HCT116 (cell line): Measurements from ENCODE around the gene PTGES2. TPM values are rescaled to one million over a fixed set of nuclear protein-coding genes. Genes with fewer than 3 reads are reported as not detected.

ENCODE experiments used
- ATAC-seq: fragments of 200-7000 bp; cut with Tn5 transposase; 2 replicates; pipeline ENCODE4 v1.9.1; 2020; ENCODE audit warnings: mild to moderate bottlenecking, moderate library complexity
- BruUV-seq: library from RNA; stranded (reverse); fragments of 400-500 nt; replicated peaks from 2 replicates; lab custom pipeline; 2021; lab: Mats Ljungman, UMichigan
- CTCF ChIA-PET: fragments of 300-600 bp; sonication (Branson Sonifier 250); formaldehyde crosslinking; loops from one replicate; lab custom pipeline; 2021; ENCODE audit warnings: antibody characterized with exemption; lab: Charles Lee
- POLR2A ChIA-PET: fragments of 300-600, 350-600 bp; sonication (Branson Sonifier 250); formaldehyde crosslinking; loops from one replicate; lab custom pipeline; 2021; ENCODE audit warnings: antibody characterized with exemption; lab: Charles Lee
- RAD21 ChIA-PET, 2 experiments: fragments of 300-600 bp; sonication (Branson Sonifier 250); formaldehyde crosslinking; loops; one replicate each; lab custom pipeline; 2023; ENCODE audit warnings: low total read pairs in 2 of 2; ENCODE audit not compliant: uncharacterized antibody in 2 of 2, unreplicated experiment in 2 of 2, low non-redundant PET in 1 of 2; lab: Charles Lee
- DNase-seq: peaks from one replicate; pipeline ENCODE4 v3.0.0-alpha.2; 2010; ENCODE audit warnings: low read depth, low spot score
- H2AFZ ChIP-seq: fragments of 200-600 bp; shearing (Covaris generic), sonication (generic); 2 replicates; pipeline ENCODE4 v1.6.1; 2017; ENCODE audit warnings: low read depth, mixed run types, mixed read lengths, antibody characterized with exemption, low read length; ENCODE audit not compliant: poor library complexity, severe bottlenecking
- H3K27ac ChIP-seq: 2 replicates; pipeline ENCODE4 v1.5.1; 2012; ENCODE audit warnings: low read depth, low read length
- H3K27me3 ChIP-seq: fragments of 200-600 bp; sonication (generic); 2 replicates; pipeline ENCODE4 v1.6.1; 2016; ENCODE audit warnings: mixed run types, low read length, mixed read lengths; ENCODE audit not compliant: insufficient read depth
- H3K36me3 ChIP-seq, 2 experiments: fragments of 200-500 bp in 1 of 2; fragments of 200-600 bp in 1 of 2; sonication (Bioruptor generic) in 1 of 2; sonication (generic) in 1 of 2; 2 replicates each; pipeline versions ENCODE4 v1.5.1 to v1.6.1; 2014 to 2016; ENCODE audit warnings: low read length in 2 of 2, inconsistent platforms in 1 of 2, mixed read lengths in 1 of 2, mixed run types in 1 of 2; ENCODE audit not compliant: insufficient read depth in 2 of 2, control insufficient read depth in 1 of 2
- H3K4me1 ChIP-seq, 2 experiments: fragments of 200-600 bp in 1 of 2; sonication (generic) in 1 of 2; 2 replicates each; pipeline versions ENCODE4 v1.5.1 to v1.6.1; 2012 to 2017; ENCODE audit warnings: low read length in 2 of 2, inconsistent platforms in 1 of 2, mild to moderate bottlenecking in 1 of 2, mixed read lengths in 1 of 2, mixed run types in 1 of 2, moderate library complexity in 1 of 2; ENCODE audit not compliant: insufficient read depth in 2 of 2, control insufficient read depth in 1 of 2
- H3K4me2 ChIP-seq: fragments of 200-600 bp; sonication (generic); 2 replicates; pipeline ENCODE4 v1.6.1; 2017; ENCODE audit warnings: mixed run types, low read length, mixed read lengths
- H3K4me3 ChIP-seq, 2 experiments: fragments of 200-600 bp in 1 of 2; sonication (generic) in 1 of 2; replicated peaks in 1 of 2; 2 replicates each; pipeline ENCODE4 v1.5.1; 2011 to 2016; ENCODE audit warnings: low read length in 2 of 2, control low read depth in 1 of 2, low read depth in 1 of 2, mild to moderate bottlenecking in 1 of 2, mixed read lengths in 1 of 2, mixed run types in 1 of 2
- H3K79me2 ChIP-seq: fragments of 200-600 bp; sonication (generic); 2 replicates; pipeline ENCODE4 v1.6.1; 2017; ENCODE audit warnings: mild to moderate bottlenecking, mixed run types, low read length, moderate library complexity, mixed read lengths; ENCODE audit not compliant: insufficient read depth
- H3K9ac ChIP-seq: fragments of 200-600 bp; sonication (generic); 2 replicates; pipeline ENCODE4 v1.6.1; 2016; ENCODE audit warnings: low read length, mixed read lengths
- H3K9me2 ChIP-seq: fragments of 200-600 bp; sonication (generic), shearing (Covaris generic); 2 replicates; pipeline ENCODE4 v1.6.1; 2017; ENCODE audit warnings: mixed run types, mild to moderate bottlenecking, moderate library complexity; ENCODE audit not compliant: insufficient read depth
- H3K9me3 ChIP-seq, 2 experiments: fragments of 200-500 bp in 1 of 2; fragments of 200-600 bp in 1 of 2; sonication (Bioruptor generic) in 1 of 2; sonication (generic) in 1 of 2; 2 replicates each; pipeline ENCODE4 v1.6.1; 2014 to 2017; ENCODE audit warnings: low read length in 2 of 2, mixed read lengths in 2 of 2, inconsistent platforms in 1 of 2, low read depth in 1 of 2, mild to moderate bottlenecking in 1 of 2, mixed run types in 1 of 2, moderate library complexity in 1 of 2; ENCODE audit not compliant: control insufficient read depth in 1 of 2, insufficient read depth in 1 of 2
- H4K20me1 ChIP-seq: fragments of 200-600 bp; sonication (generic), shearing (Covaris generic); 2 replicates; pipeline ENCODE4 v1.6.1; 2017; ENCODE audit warnings: mixed run types, mild to moderate bottlenecking, moderate library complexity; ENCODE audit not compliant: insufficient read depth
- CTCF ChIP-seq, 3 experiments: fragments of 200-600 bp in 1 of 3; sonication (generic) in 1 of 3; IDR thresholded peaks in 2 of 3; conservative IDR thresholded peaks in 1 of 3; 2 replicates each; pipeline ENCODE4 v1.5.1; 2012 to 2017; ENCODE audit warnings: low read depth in 2 of 3, low read length in 2 of 3, antibody characterized with exemption in 1 of 3, borderline replicate concordance in 1 of 3, control low read depth in 1 of 3, mild to moderate bottlenecking in 1 of 3, mixed read lengths in 1 of 3, mixed run types in 1 of 3, moderate library complexity in 1 of 3; ENCODE audit not compliant: insufficient read depth in 1 of 3
- EZH2phosphoT487 ChIP-seq: fragments of 200-600 bp; IDR thresholded peaks from 2 replicates; pipeline ENCODE4 v1.6.1; 2018; ENCODE audit warnings: antibody characterized with exemption, borderline replicate concordance
- RAD21 ChIP-seq: IDR thresholded peaks from 2 replicates; pipeline ENCODE4 v1.6.1; 2012; ENCODE audit warnings: low read depth, mild to moderate bottlenecking
- YY1 ChIP-seq: IDR thresholded peaks from 2 replicates; pipeline ENCODE4 v1.6.1; 2011; ENCODE audit warnings: low read length, low read depth, moderate library complexity, mild to moderate bottlenecking; ENCODE audit not compliant: insufficient replicate concordance; ENCODE audit errors: extremely low read depth
- ZBTB33 ChIP-seq: IDR thresholded peaks from 2 replicates; pipeline ENCODE4 v1.6.1; 2011; ENCODE audit warnings: mild to moderate bottlenecking, low read length, moderate library complexity; ENCODE audit not compliant: insufficient replicate concordance; ENCODE audit errors: extremely low read depth
- intact Hi-C: fragments of 100-400 bp; cut with micrococcal nuclease; formaldehyde crosslinking; loops from 2 replicates; pipeline ENCODE4 v1.10.0; 2022
- total RNA-seq: library from RNA; stranded (reverse); gene quantifications from one replicate; pipeline ENCODE4 v1.2.1, GENCODE V29; 2021; ENCODE audit not compliant: unreplicated experiment

The PTGES2 gene
- total RNA-seq, 1 experiment from 2014 or later, result 148 TPM

DNA sequence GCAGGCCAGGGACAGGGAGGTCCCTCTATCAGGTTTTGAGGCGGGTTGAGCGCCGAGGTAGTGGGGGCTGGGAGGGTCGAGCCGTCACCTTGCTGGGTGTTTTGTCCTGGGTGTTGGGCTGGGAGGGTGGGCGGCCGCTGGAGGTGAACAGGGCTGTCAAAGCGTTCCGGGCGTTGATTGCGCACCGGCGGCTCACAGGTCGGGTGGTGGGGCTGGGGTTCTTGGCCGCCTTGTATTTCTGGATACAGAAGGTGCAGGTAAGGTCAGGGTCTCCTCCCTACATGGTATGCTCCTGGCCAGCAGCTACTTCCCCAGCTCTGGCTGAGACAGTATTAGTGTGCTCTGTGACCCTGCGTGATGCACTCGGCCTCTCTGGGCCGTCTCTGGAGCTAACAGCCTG lies 38.6 kb upstream of the PTGES2 start:
- Histone ChIP-seq H3K4me2 (no peak overlapping the region), H3K27me3 (no peaks in the 10 kb centered on the region)
- CTCF ChIA-PET, result interaction anchor here (1.2 kb wide), 1 partner anchor 24 kb away, joined by 3 read pairs; no protein-coding TSS in a partner anchor
- TF ChIP-seq CTCF (IDR thresholded peaks at IDR 0.05 in 2 of 3, conservative IDR thresholded peaks at IDR 0.05 in 1 of 3; ENCODE audit: borderline replicate concordance in 1 of 3, insufficient read depth in 1 of 3, low read depth in 2 of 3, low read length in 2 of 3) (no peak), RAD21 (no peak), YY1 (no peak), EZH2phosphoT487 (no peak), ZBTB33 (no peak)
- TF ChIP-seq, all 23 proteins: peak for 0
- H3K79me2 ChIP-seq, result peaks cover 3% of the 10 kb centered on the region
- H3K4me3 ChIP-seq, result no peak overlapping the region
- H2AFZ ChIP-seq, result no peak overlapping the region
- intact Hi-C loops, result no loop called here
- no peaks in the 10 kb centered on the region for H3K9me2 ChIP-seq
- BruUV-seq, result TSS peak; percentile 34
- peaks cover 20 to 25% of the 10 kb centered on the region in 2 experiments; a peak in 3 of 4 replicates for H3K36me3 ChIP-seq
- no peaks in the 10 kb centered on the region for H3K9me3 ChIP-seq
- no peak for ATAC-seq
- no peak overlapping the region for H3K27ac ChIP-seq
- ChIA-PET RAD21 (no interaction called here), POLR2A (no interaction called here)
- peaks cover 0 to 3% of the 10 kb centered on the region in 2 experiments; a peak in 2 of 4 replicates for H3K4me1 ChIP-seq
- DNase-seq, result no peak
- H3K9ac ChIP-seq, result no peak overlapping the region
- no peaks in the 10 kb centered on the region for H4K20me1 ChIP-seq
